Right cardiac atrium (tissue), 5 donors: Measurements from ENCODE around the gene FHOD1. TPM values are rescaled to one million over a fixed set of nuclear protein-coding genes. Genes with fewer than 3 reads are reported as not detected.

Experiments used
- ATAC-seq, 2 donors: fragments of 200-7000 bp; cut with Tn5 transposase; one replicate each; pipeline versions ENCODE4 v1.8.0 to v1.9.1; 2020; ENCODE audit warnings: moderate library complexity in 2 of 2, mild to moderate bottlenecking in 1 of 2
- DNase-seq, 3 donors: peaks; one replicate each; pipeline ENCODE4 v3.0.0-alpha.2; 2020
- H3K27ac ChIP-seq: one replicate; pipeline ENCODE4 v1.5.1; 2013; ENCODE audit warnings: mild to moderate bottlenecking, low read length, control low read depth, moderate library complexity
- H3K27me3 ChIP-seq: one replicate; pipeline ENCODE4 v1.6.1; 2013; ENCODE audit not compliant: control insufficient read depth, insufficient read depth
- H3K4me1 ChIP-seq: one replicate; pipeline ENCODE4 v1.6.1; 2013; ENCODE audit warnings: low read length; ENCODE audit not compliant: control insufficient read depth, insufficient read depth
- H3K4me3 ChIP-seq: one replicate; pipeline ENCODE4 v1.5.1; 2013; ENCODE audit warnings: low read length, control low read depth
- H3K9me3 ChIP-seq: one replicate; pipeline ENCODE4 v1.6.1; 2013; ENCODE audit warnings: low read length; ENCODE audit not compliant: control insufficient read depth
- WGBS: extraction: QIAGEN DNeasy Blood & Tissue Kit; methylation state at CpG from one replicate; pipeline ENCODE4 v1.1.7; 2013; 5-methylcytosine and 5-hydroxymethylcytosine counted together
- intact Hi-C, 4 donors: fragments of 100-400 bp; cut with DNase I; formaldehyde crosslinking; loops; one replicate each; pipeline versions ENCODE4 v1.11.0 to v1.14.0; 2022 to 2023
- polyA plus RNA-seq: library from polyadenylated mRNA; stranded (reverse); fragments of 200-250 nt; gene quantifications from one replicate; pipeline ENCODE4 v1.2.3, GENCODE V29; 2013
- total RNA-seq, 4 donors: library from RNA; stranded (reverse); fragmentation: NEBNext Ultra II Directional; extraction: Animal tissue kit (Norgen Biotek cat#: 25700); gene quantifications; one replicate each; pipeline ENCODE4 v1.2.1, GENCODE V29; 2021
- donor health status: healthy with polysubstance abuse.
- donor health status: DM: no; HTN: yes; CAD: no.
- donor health status: DM: no; HTN: no; CAD: no.
- donor health status: DM: no; HTN: yes; CAD: no; lungs with severe emphysema.
- donor health status: DM: yes; HTN: yes; CAD: no.

Gene FHOD1
- total and polyA plus RNA-seq, 5 donors = 16.9 to 32.1 (median 20.5) TPM

- Histone ChIP-seq H3K9me3 (no peaks in the 10 kb centered on the region), H3K4me1 (peaks cover 25% of the 10 kb centered on the region), H3K27me3 (no peaks in the 10 kb centered on the region), H3K4me3 (no peak overlapping the region), H3K27ac (peak overlapping the region; percentile 84)
- intact Hi-C loops = no loop called here
- no peak for ATAC-seq
- 68% methylated on average over 4 of the region's 4 CpGs for WGBS
- peak in 1 of 3 donors; percentile 49 for DNase-seq
Observed at GRCh38 chr16:67240506-67240905, 6.8 kb downstream of the FHOD1 start.

- ATAC-seq = no peak
- intact Hi-C loops = no loop called here
- Histone ChIP-seq H3K27ac (no peak overlapping the region), H3K4me1 (peaks cover 18% of the 10 kb centered on the region), H3K27me3 (no peaks in the 10 kb centered on the region), H3K4me3 (no peak overlapping the region), H3K9me3 (no peaks in the 10 kb centered on the region)
- peak in 2 of 3 donors; percentile 3 to 38 for DNase-seq
- WGBS = 90% methylated on average over 9 of the region's 9 CpGs
Observed at GRCh38 chr16:67238806-67239470, 8.3 kb downstream of the FHOD1 start.

- H3K27me3 ChIP-seq = no peaks in the 10 kb centered on the region
- H3K9me3 ChIP-seq = no peaks in the 10 kb centered on the region
- peaks cover 12% of the 10 kb centered on the region for H3K4me1 ChIP-seq
- no peak for DNase-seq
- no peak overlapping the region for H3K27ac ChIP-seq
- intact Hi-C loops = no loop called here
- WGBS = 97% methylated on average over 3 of the region's 3 CpGs
- no peak for ATAC-seq
- H3K4me3 ChIP-seq = no peak overlapping the region
Observed at GRCh38 chr16:67238278-67238575, 9.1 kb downstream of the FHOD1 start.

- Histone ChIP-seq H3K27ac (no peak overlapping the region), H3K9me3 (no peaks in the 10 kb centered on the region), H3K4me3 (no peak overlapping the region), H3K27me3 (no peaks in the 10 kb centered on the region), H3K4me1 (peaks cover 12% of the 10 kb centered on the region)
- 80% methylated on average over 16 of the region's 16 CpGs for WGBS
- ATAC-seq (no peak), DNase-seq (peak in 2 of 3 donors; percentile 3 to 37)
- intact Hi-C loops = no loop called here
Observed at GRCh38 chr16:67237396-67238277, 9.6 kb downstream of the FHOD1 start.

GRCh38 chr16:67236563-67237395 lies 10.5 kb downstream of the FHOD1 start:
- peaks cover 7% of the 10 kb centered on the region for H3K4me1 ChIP-seq
- ATAC-seq (peak in 1 of 2 donors; percentile 52), DNase-seq (peak; percentile 54 to 81 (median 69))
- H3K4me3 ChIP-seq = no peak overlapping the region
- WGBS = 77% methylated on average over 50 of the region's 50 CpGs
- H3K27ac ChIP-seq = no peak overlapping the region
- intact Hi-C loops = no loop called here
- no peaks in the 10 kb centered on the region for H3K27me3 ChIP-seq
- no peaks in the 10 kb centered on the region for H3K9me3 ChIP-seq

- WGBS = 85% methylated on average over 17 of the region's 17 CpGs
- intact Hi-C loops = no loop called here
- no peak overlapping the region for H3K27ac ChIP-seq
Observed at GRCh38 chr16:67235816-67236562, 11.3 kb downstream of the FHOD1 start.

GRCh38 chr16:67234180-67234597 lies 13.1 kb downstream of the FHOD1 start:
- Histone ChIP-seq H3K27me3 (no peaks in the 10 kb centered on the region), H3K4me1 (no peaks in the 10 kb centered on the region), H3K4me3 (no peak overlapping the region), H3K9me3 (no peaks in the 10 kb centered on the region), H3K27ac (no peak overlapping the region)
- WGBS = 91% methylated on average over 10 of the region's 10 CpGs
- intact Hi-C loops = no loop called here
- DNase-seq (peak in 2 of 3 donors; percentile 2 to 52), ATAC-seq (no peak)

More at GRCh38 chr16:67235816-67236562, 11.3 kb downstream of the FHOD1 start:
- ATAC-seq (no peak), DNase-seq (peak in 2 of 3 donors; percentile 5 to 25)
- Histone ChIP-seq H3K9me3 (no peaks in the 10 kb centered on the region), H3K4me3 (no peak overlapping the region), H3K27me3 (no peaks in the 10 kb centered on the region), H3K4me1 (no peaks in the 10 kb centered on the region)

GRCh38 chr16:67233596-67233995 lies 13.7 kb downstream of the FHOD1 start:
- WGBS = 70% methylated on average over 7 of the region's 7 CpGs
- intact Hi-C loops = no loop called here
- no peaks in the 10 kb centered on the region for H3K4me1 ChIP-seq
- DNase-seq (peak in 2 of 3 donors; percentile 19 to 47), ATAC-seq (no peak)
- H3K9me3 ChIP-seq = no peaks in the 10 kb centered on the region
- H3K27me3 ChIP-seq = no peaks in the 10 kb centered on the region
- H3K27ac ChIP-seq = no peak overlapping the region
- no peak overlapping the region for H3K4me3 ChIP-seq

- 84% methylated on average over 12 of the region's 12 CpGs for WGBS
Observed at GRCh38 chr16:67230809-67231660, 16.2 kb downstream of the FHOD1 start.

More at GRCh38 chr16:67230809-67231660, 16.2 kb downstream of the FHOD1 start:
- intact Hi-C loops = no loop called here
- ATAC-seq (no peak), DNase-seq (peak in 2 of 3 donors; percentile 12 to 37)
- H3K4me1 ChIP-seq = peaks cover 6% of the 10 kb centered on the region
- no peaks in the 10 kb centered on the region for H3K27me3 ChIP-seq
- H3K4me3 ChIP-seq = no peak overlapping the region
- H3K27ac ChIP-seq = no peak overlapping the region
- no peaks in the 10 kb centered on the region for H3K9me3 ChIP-seq
